Gastrocnemius medialis (tissue), 4 donors: ENCODE measurements around the gene APC.

Source experiments
- CTCF ChIP-seq, 5 experiments: fragments of 450-650 bp in 3 of 5; fragments of 200-600 bp in 2 of 5; sonication (generic) in 2 of 5; IDR thresholded peaks in 4 of 5; conservative IDR thresholded peaks in 1 of 5; 1 replicate in 4 of 5; 2 replicates in 1 of 5; pipeline ENCODE4 v1.5.1; 2016 to 2019; ENCODE audit warnings: antibody characterized with exemption in 5 of 5, mild to moderate bottlenecking in 3 of 5, moderate library complexity in 3 of 5
- POLR2A ChIP-seq, 2 donors: fragments of 450-650 bp; IDR thresholded peaks; one replicate each; pipeline ENCODE4 v1.6.1; 2017; ENCODE audit warnings: antibody characterized with exemption in 2 of 2, mild to moderate bottlenecking in 2 of 2, moderate library complexity in 2 of 2

DNA sequence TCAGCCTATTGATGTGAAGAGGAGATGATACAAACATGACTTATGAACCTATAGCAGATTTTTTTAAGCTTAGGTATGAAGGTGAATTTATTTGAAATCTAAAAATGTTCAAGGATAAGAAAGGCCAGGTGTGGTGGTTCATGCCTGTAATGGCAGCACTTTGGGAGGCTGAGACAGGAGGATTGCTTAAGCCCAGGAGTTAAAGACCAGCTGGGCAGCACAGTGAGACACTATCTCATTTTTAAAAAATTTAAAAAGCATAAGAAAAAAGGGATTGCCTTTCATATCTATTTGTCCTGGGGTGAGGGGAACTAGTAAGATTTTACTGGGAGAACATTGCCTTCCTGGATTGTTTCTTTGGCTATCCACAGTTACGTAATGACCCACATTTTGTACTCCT, 82.6 kb downstream of the APC start:
- TF ChIP-seq CTCF (IDR thresholded peaks at IDR 0.05 in 4 of 5, conservative IDR thresholded peaks at IDR 0.05 in 1 of 5) (no peak), POLR2A (IDR thresholded peaks at IDR 0.05) (no peak)
